Ovary (tissue), 9 donors: ENCODE measurements around the gene GRK5. TPM values are rescaled to one million over a fixed set of nuclear protein-coding genes. Genes with fewer than 3 reads are reported as not detected.

Experiments used
- DNase-seq, 5 donors: peaks; one replicate each; pipeline ENCODE4 v3.0.0-alpha.2; 2019 to 2020
- H3K27ac ChIP-seq, 2 donors: fragments of 200-600 bp; one replicate each; pipeline versions ENCODE4 v1.5.1 to v1.8.0; 2019 to 2022
- H3K27me3 ChIP-seq: fragments of 200-600 bp; one replicate; pipeline ENCODE4 v1.8.0; 2022
- H3K36me3 ChIP-seq: fragments of 200-600 bp; sonication (generic); one replicate; pipeline ENCODE4 v1.5.1; 2019
- H3K4me1 ChIP-seq: one replicate; pipeline ENCODE4 v1.8.1; 2013; ENCODE audit warnings: mild to moderate bottlenecking, moderate library complexity; ENCODE audit not compliant: insufficient read depth
- H3K4me3 ChIP-seq: fragments of 200-600 bp; sonication (generic); one replicate; pipeline ENCODE4 v1.5.1; 2017
- H3K9me3 ChIP-seq, 2 donors: fragments of 200-600 bp in 1 of 2; sonication (generic) in 1 of 2; one replicate each; pipeline versions ENCODE4 v1.5.1 to v1.8.1; 2013 to 2019; ENCODE audit warnings: mild to moderate bottlenecking in 1 of 2, moderate library complexity in 1 of 2
- CTCF ChIP-seq, 3 donors: fragments of 450-650 bp in 2 of 3; fragments of 200-600 bp in 1 of 3; IDR thresholded peaks; one replicate each; pipeline versions ENCODE4 v1.5.1 to v1.8.0; 2016 to 2022; ENCODE audit warnings: antibody characterized with exemption in 3 of 3, mild to moderate bottlenecking in 1 of 3
- EP300 ChIP-seq: sonication (generic); formaldehyde crosslinking; IDR thresholded peaks from one replicate; pipeline ENCODE4 v1.6.1; 2017; ENCODE audit warnings: antibody characterized with exemption
- POLR2A ChIP-seq: fragments of 450-650 bp; IDR thresholded peaks from one replicate; pipeline ENCODE4 v1.6.1; 2017; ENCODE audit warnings: antibody characterized with exemption, mild to moderate bottlenecking, moderate library complexity
- WGBS, 3 donors: extraction: QIAGEN DNeasy Blood & Tissue Kit in 1 of 3; methylation state at CpG; one replicate each; pipeline versions ENCODE4 v1.1.5 to v1.1.7; 2013 to 2017; 5-methylcytosine and 5-hydroxymethylcytosine counted together
- intact Hi-C, 4 donors: fragments of 100-400 bp; cut with DNase I; formaldehyde crosslinking; loops; one replicate each; pipeline versions ENCODE4 v1.11.0 to v1.15.1; 2022 to 2023
- polyA plus RNA-seq, 2 donors: library from polyadenylated mRNA; stranded (reverse); fragments of 200-250 nt in 1 of 2; fragments of 350-450 nt in 1 of 2; fragmentation: Illumina TruSeq in 1 of 2; extraction: RNeasy Lipid Tissue Mini Kit (QIAGEN cat#74804) in 1 of 2; gene quantifications; one replicate each; pipeline ENCODE4 v1.2.3, GENCODE V29; 2013 to 2014
- total RNA-seq, 7 donors: library from RNA; depleted of rRNA in 2 of 7; stranded (reverse); fragments of >200 nt in 2 of 7; fragmentation: NEBNext Ultra II Directional in 3 of 7; extraction: Animal tissue kit (Norgen Biotek cat#: 25700) in 3 of 7; gene quantifications; one replicate each; pipeline versions ENCODE4 v1.1.0 to v1.2.4, GENCODE V29; 2016 to 2023
- donor health status: DM: no; HTN: no; CAD: no; lungs with moderate emphysema.
- donor health status: DM: no; HTN: no; CAD: no.
- donor health status: Bipolar disorder and iron deficiency.
- donor health status: DM: yes; HTN: yes; CAD: no.
- donor health status: DM: no; HTN: no; CAD: no.
- donor health status: DM: yes; HTN: yes; CAD: no.

The GRK5 gene
- total and polyA plus RNA-seq, 9 donors, result 10.0 to 115 (median 38.2) TPM

GRCh38 chr10:119339109-119339508, 131.7 kb downstream of the GRK5 start:
- intact Hi-C loops, result no loop called here
- no peak for TF ChIP-seq POLR2A
- no peak for TF ChIP-seq EP300
- no peak for TF ChIP-seq CTCF (IDR thresholded peaks at IDR 0.05)
- Histone ChIP-seq H3K27ac (peak overlapping the region in 1 of 2 donors; percentile 44), H3K27me3 (no peaks in the 10 kb centered on the region), H3K36me3 (no peaks in the 10 kb centered on the region), H3K4me3 (no peak overlapping the region), H3K9me3 (no peaks in the 10 kb centered on the region), H3K4me1 (peaks cover 21% of the 10 kb centered on the region)
- WGBS, 3 donors, result 77 to 92% (median 83%) methylated on average over 9 of the region's 9 CpGs
- DNase-seq, result no peak

GRCh38 chr10:119340893-119341458, 133.6 kb downstream of the GRK5 start:
- Histone ChIP-seq H3K36me3 (no peaks in the 10 kb centered on the region), H3K4me1 (peaks cover 21% of the 10 kb centered on the region), H3K4me3 (no peak overlapping the region), H3K27me3 (no peaks in the 10 kb centered on the region), H3K9me3 (no peaks in the 10 kb centered on the region), H3K27ac (peak overlapping the region in 1 of 2 donors; percentile 59)
- DNase-seq, result peak in 2 of 5 donors; percentile 43
- 88 to 91% (median 89%) methylated on average over 10 of the region's 10 CpGs for WGBS, 3 donors
- intact Hi-C loops, result no loop called here
- no peak for TF ChIP-seq EP300
- no peak for TF ChIP-seq CTCF (IDR thresholded peaks at IDR 0.05)
- TF ChIP-seq POLR2A, result no peak

GRCh38 chr10:119341459-119342301, 134.3 kb downstream of the GRK5 start:
- WGBS, 3 donors, result 5 to 9% (median 9%) methylated on average over 15 of the region's 15 CpGs
- no peak overlapping the region for H3K4me3 ChIP-seq
- TF ChIP-seq CTCF (IDR thresholded peaks at IDR 0.05) (no peak), EP300 (no peak), POLR2A (no peak)
- H3K9me3 ChIP-seq, result no peaks in the 10 kb centered on the region
- H3K36me3 ChIP-seq, result no peaks in the 10 kb centered on the region
- no peaks in the 10 kb centered on the region for H3K27me3 ChIP-seq
- intact Hi-C loops, result no loop called here
- peak; percentile 69 to 79 (median 74) for DNase-seq
- H3K27ac ChIP-seq, result peak overlapping the region in 1 of 2 donors; percentile 59
- peaks cover 21% of the 10 kb centered on the region for H3K4me1 ChIP-seq

- Histone ChIP-seq H3K4me1 (peaks cover 21% of the 10 kb centered on the region), H3K36me3 (no peaks in the 10 kb centered on the region), H3K27me3 (no peaks in the 10 kb centered on the region), H3K27ac (peak overlapping the region in 1 of 2 donors; percentile 59), H3K4me3 (no peak overlapping the region), H3K9me3 (no peaks in the 10 kb centered on the region)
- WGBS, 3 donors, result 37 to 61% (median 51%) methylated on average over 9 of the region's 9 CpGs
- peak in 2 of 5 donors; percentile 38 to 42 for DNase-seq
- no peak for TF ChIP-seq EP300
- TF ChIP-seq POLR2A, result no peak
- TF ChIP-seq CTCF (IDR thresholded peaks at IDR 0.05), result no peak
- intact Hi-C loops, result no loop called here
These were observed 135.0 kb downstream of the GRK5 start for GRCh38 chr10:119342335-119342734.
